CD8-positive, alpha-beta memory T cell (primary cell): Measurements from ENCODE around the gene PSMD3. TPM values are rescaled to one million over a fixed set of nuclear protein-coding genes. Genes with fewer than 3 reads are reported as not detected.

Source experiments
- CTCF ChIA-PET: fragments of 350-600 bp; sonication (Branson Sonifier 250); formaldehyde crosslinking; loops from one replicate; lab custom pipeline; 2021; ENCODE audit warnings: antibody characterized with exemption; lab: Charles Lee
- POLR2A ChIA-PET: fragments of 350-600 bp; sonication (Branson Sonifier 250); formaldehyde crosslinking; loops from one replicate; lab custom pipeline; 2021; ENCODE audit warnings: antibody characterized with exemption; lab: Charles Lee
- DNase-seq, 5 donors: peaks; one replicate each; pipeline versions ENCODE4 v3.0.0 to v3.0.0-alpha.2; 2020 to 2022; ENCODE audit warnings: mixed read lengths in 1 of 5
- H3K27ac ChIP-seq: one replicate; pipeline ENCODE4 v1.7.0; 2013; ENCODE audit warnings: low read depth, mild to moderate bottlenecking, low read length, moderate library complexity
- H3K27me3 ChIP-seq: 2 replicates; pipeline ENCODE4 v1.7.0; 2013; ENCODE audit warnings: low read length, mild to moderate bottlenecking; ENCODE audit not compliant: insufficient read depth, poor library complexity, severe bottlenecking
- H3K36me3 ChIP-seq: 2 replicates; pipeline ENCODE4 v1.7.0; 2013; ENCODE audit warnings: mild to moderate bottlenecking, low read length, moderate library complexity; ENCODE audit not compliant: insufficient read depth
- H3K4me1 ChIP-seq: 2 replicates; pipeline ENCODE4 v1.7.0; 2013; ENCODE audit warnings: mild to moderate bottlenecking, low read length, moderate library complexity; ENCODE audit not compliant: insufficient read depth
- H3K4me3 ChIP-seq: 2 replicates; pipeline ENCODE4 v1.7.0; 2013; ENCODE audit warnings: mild to moderate bottlenecking, low read length
- H3K9me3 ChIP-seq: 2 replicates; pipeline ENCODE4 v1.7.0; 2013; ENCODE audit warnings: mild to moderate bottlenecking, low read length
- H3K27ac Mint-ChIP-seq, 8 donors: one replicate each; pipeline ENCODE4 v1.8.0; 2020 to 2021; ENCODE audit warnings: mixed read lengths in 8 of 8, mild to moderate bottlenecking in 6 of 8, inconsistent platforms in 3 of 8, moderate library complexity in 3 of 8
- H3K27me3 Mint-ChIP-seq, 2 donors: one replicate each; pipeline ENCODE4 v1.8.0; 2020 to 2021; ENCODE audit warnings: mixed read lengths in 2 of 2, mild to moderate bottlenecking in 1 of 2, moderate library complexity in 1 of 2
- H3K36me3 Mint-ChIP-seq, 3 donors: one replicate each; pipeline ENCODE4 v1.8.0; 2020 to 2021; ENCODE audit warnings: mixed read lengths in 3 of 3, inconsistent platforms in 1 of 3, mild to moderate bottlenecking in 1 of 3
- H3K4me1 Mint-ChIP-seq, 3 donors: one replicate each; pipeline ENCODE4 v1.8.0; 2020 to 2021; ENCODE audit warnings: mixed read lengths in 3 of 3, inconsistent platforms in 1 of 3, mild to moderate bottlenecking in 1 of 3
- H3K4me3 Mint-ChIP-seq, 7 donors: one replicate each; pipeline ENCODE4 v1.8.0; 2020 to 2021; ENCODE audit warnings: mixed read lengths in 7 of 7, mild to moderate bottlenecking in 6 of 7, moderate library complexity in 4 of 7, inconsistent platforms in 2 of 7
- H3K9me3 Mint-ChIP-seq, 5 donors: one replicate each; pipeline ENCODE4 v1.8.0; 2020 to 2022; ENCODE audit warnings: mixed read lengths in 5 of 5, mild to moderate bottlenecking in 3 of 5, moderate library complexity in 2 of 5, inconsistent platforms in 1 of 5
- polyA plus RNA-seq: library from polyadenylated mRNA; unstranded; fragments of 300-500 nt; fragmentation: Illumina TruSeq; gene quantifications from one replicate; pipeline ENCODE4 v1.2.3, GENCODE V29; 2021
- total RNA-seq, 2 experiments: library from RNA; stranded (reverse); gene quantifications; one replicate each; pipeline ENCODE4 v1.2.3, GENCODE V29; 2021

The PSMD3 gene
- total and polyA plus RNA-seq, 3 experiments from 2014 or later, result 51.1 to 186 (median 185) TPM

DNA sequence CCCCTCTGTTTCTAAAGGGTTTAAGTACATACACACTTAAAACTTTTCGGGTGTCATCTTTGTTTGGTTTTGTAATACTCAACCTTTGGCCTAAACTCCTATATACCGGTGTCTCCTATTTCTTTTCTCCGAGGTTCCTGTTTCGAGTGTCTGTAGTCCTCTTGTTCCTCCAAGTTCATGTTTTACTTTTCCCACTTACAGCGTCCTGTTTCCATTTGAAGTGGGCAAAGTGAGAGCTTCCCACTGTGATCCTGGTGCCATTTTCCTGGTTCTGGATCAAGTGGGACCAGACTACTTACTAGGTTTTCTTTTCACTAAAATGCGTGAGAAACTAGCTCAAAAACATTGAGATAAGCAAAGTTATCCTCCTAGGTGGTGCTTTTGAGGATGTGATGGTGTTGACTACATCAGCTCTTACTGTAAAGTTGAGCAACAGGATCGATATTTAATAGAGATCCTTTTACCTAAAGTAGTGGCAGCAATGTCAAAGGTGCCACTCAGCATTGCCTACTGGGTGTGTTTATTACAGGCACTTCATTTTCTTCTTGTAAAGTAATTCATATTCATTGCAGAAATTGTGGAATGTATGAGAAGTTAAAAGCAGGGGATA lies 1.3 kb downstream of the PSMD3 start:
- H3K27ac Mint-ChIP-seq, result peak overlapping the region; percentile 90 to 98 (median 95)
- H3K27me3 Mint-ChIP-seq, result peaks cover 4 to 5% of the 10 kb centered on the region in 2 donors
- Histone ChIP-seq H3K27ac (peak overlapping the region; percentile 85), H3K9me3 (no peaks in the 10 kb centered on the region), H3K27me3 (no peaks in the 10 kb centered on the region), H3K4me3 (peak overlapping the region; percentile 64), H3K4me1 (peaks cover 28% of the 10 kb centered on the region), H3K36me3 (peaks cover 27% of the 10 kb centered on the region)
- no peaks in the 10 kb centered on the region for H3K9me3 Mint-ChIP-seq
- peaks cover 36 to 56% (median 55%) of the 10 kb centered on the region in 3 donors for H3K4me1 Mint-ChIP-seq
- H3K36me3 Mint-ChIP-seq, result peaks cover 5 to 49% (median 12%) of the 10 kb centered on the region in 3 donors
- no peak for DNase-seq
- CTCF ChIA-PET, result interaction anchor here (1.7 kb wide), 1 partner anchor 45 kb away, joined by 4 read pairs; no protein-coding TSS in a partner anchor
- peak overlapping the region; percentile 89 to 96 (median 95) for H3K4me3 Mint-ChIP-seq
- POLR2A ChIA-PET, result interaction anchor here (0.6 kb wide), 1 partner anchor 93 kb away, joined by 4 read pairs; no protein-coding TSS in a partner anchor

DNA sequence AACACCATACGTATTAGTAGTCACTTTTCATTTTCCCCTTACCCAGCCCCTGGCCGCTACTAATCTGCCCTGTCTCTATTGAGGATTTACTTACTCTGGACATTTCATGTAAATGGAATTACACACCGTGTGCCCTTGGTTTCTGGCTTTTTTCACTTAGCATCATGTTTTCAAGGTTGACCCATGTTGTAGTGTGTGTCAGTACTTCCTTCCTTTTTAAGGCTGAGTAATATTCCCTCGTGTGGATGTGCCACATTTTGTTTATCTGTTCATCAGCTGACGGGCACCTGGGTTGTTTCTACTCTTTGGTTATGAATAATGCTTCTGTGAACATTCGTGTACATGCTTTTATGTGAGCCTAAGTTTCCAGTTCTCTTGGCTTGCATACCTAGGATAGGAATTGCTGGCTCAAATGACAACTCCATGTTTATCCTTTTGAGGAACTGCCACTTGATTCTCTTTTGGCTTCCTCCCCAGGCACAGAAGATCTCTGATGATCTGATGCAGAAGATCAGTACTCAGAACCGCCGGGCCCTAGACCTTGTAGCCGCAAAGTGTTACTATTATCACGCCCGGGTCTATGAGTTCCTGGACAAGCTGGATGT lies 7.7 kb downstream of the PSMD3 start:
- CTCF ChIA-PET, result interaction anchor here (1.6 kb wide), 1 partner anchor 25 kb away, joined by 5 read pairs; no protein-coding TSS in a partner anchor
- no peaks in the 10 kb centered on the region for H3K27me3 Mint-ChIP-seq
- H3K4me3 ChIP-seq, result no peak overlapping the region

DNA sequence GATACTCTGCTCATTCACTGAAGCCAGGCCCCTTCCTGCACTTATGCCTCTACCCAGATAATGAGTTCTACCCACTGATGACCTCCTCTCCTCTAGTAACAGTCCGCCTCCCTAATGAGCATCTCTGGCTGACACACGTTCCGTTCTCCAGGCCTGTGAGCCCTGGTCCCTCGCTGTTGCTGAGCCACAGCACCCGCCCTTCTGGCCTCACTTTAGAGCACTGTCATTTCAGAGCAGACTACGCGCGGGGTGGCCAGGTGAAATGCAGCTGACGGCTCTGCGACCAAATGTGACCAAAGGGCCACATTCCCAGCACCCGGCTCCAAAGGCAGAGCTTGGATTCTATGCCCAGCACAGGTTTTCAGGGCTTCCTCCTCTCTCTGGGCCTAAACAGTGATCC lies 13.8 kb downstream of the PSMD3 start:
- H3K36me3 ChIP-seq, result peaks cover 74% of the 10 kb centered on the region
- no peak overlapping the region for H3K4me3 Mint-ChIP-seq
- H3K27ac ChIP-seq, result no peak overlapping the region
- no peaks in the 10 kb centered on the region for H3K9me3 ChIP-seq
- H3K4me1 ChIP-seq, result no peaks in the 10 kb centered on the region
- H3K4me3 ChIP-seq, result no peak overlapping the region
- peaks cover 0 to 2% (median 0%) of the 10 kb centered on the region in 3 donors for H3K4me1 Mint-ChIP-seq
- H3K27me3 Mint-ChIP-seq, result no peaks in the 10 kb centered on the region
- POLR2A ChIA-PET, result no interaction called here
- H3K27ac Mint-ChIP-seq, result no peak overlapping the region
- H3K36me3 Mint-ChIP-seq, result peaks cover 10 to 89% (median 35%) of the 10 kb centered on the region in 3 donors
- CTCF ChIA-PET, result no interaction called here
- no peaks in the 10 kb centered on the region for H3K9me3 Mint-ChIP-seq
- no peaks in the 10 kb centered on the region for H3K27me3 ChIP-seq
- no peak for DNase-seq

More for the DNA sequence above, 7.7 kb downstream of the PSMD3 start:
- Histone ChIP-seq H3K27ac (no peak overlapping the region), H3K9me3 (no peaks in the 10 kb centered on the region), H3K36me3 (peaks cover 91% of the 10 kb centered on the region), H3K27me3 (no peaks in the 10 kb centered on the region), H3K4me1 (no peaks in the 10 kb centered on the region)
- no peak overlapping the region for H3K4me3 Mint-ChIP-seq
- peaks cover 10 to 22% (median 20%) of the 10 kb centered on the region in 3 donors for H3K4me1 Mint-ChIP-seq
- POLR2A ChIA-PET, result no interaction called here
- no peaks in the 10 kb centered on the region for H3K9me3 Mint-ChIP-seq
- DNase-seq, result no peak
- no peak overlapping the region for H3K27ac Mint-ChIP-seq
- H3K36me3 Mint-ChIP-seq, result peaks cover 20 to 96% (median 44%) of the 10 kb centered on the region in 3 donors

DNA sequence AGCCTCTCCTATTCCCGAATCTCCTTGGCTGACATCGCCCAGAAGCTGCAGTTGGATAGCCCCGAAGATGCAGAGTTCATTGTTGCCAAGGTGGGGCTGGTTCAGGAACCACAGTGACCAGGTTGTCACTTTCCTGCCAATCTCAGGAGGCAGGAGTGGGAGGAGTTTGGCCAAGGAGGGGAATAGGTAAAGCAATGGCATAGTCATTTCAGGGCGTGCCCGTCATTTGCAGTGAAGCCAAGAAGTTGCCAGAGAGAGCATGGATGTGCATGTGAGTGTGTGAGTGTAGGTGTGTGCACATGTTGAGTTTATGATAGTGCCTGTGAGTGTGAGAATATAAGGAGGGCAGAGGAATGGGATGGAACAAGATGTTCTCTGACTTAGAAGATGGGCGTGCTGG lies 14.8 kb downstream of the PSMD3 start:
- no peaks in the 10 kb centered on the region for H3K27me3 ChIP-seq
- no peak overlapping the region for H3K4me3 ChIP-seq
- Mint-ChIP-seq H3K27ac (peak overlapping the region in 2 of 8 donors; percentile 2 to 3), H3K27me3 (no peaks in the 10 kb centered on the region), H3K4me3 (no peak overlapping the region), H3K36me3 (peaks cover 10 to 79% (median 33%) of the 10 kb centered on the region in 3 donors), H3K9me3 (no peaks in the 10 kb centered on the region), H3K4me1 (peaks cover 0 to 2% (median 0%) of the 10 kb centered on the region in 3 donors)
- ChIA-PET POLR2A (no interaction called here), CTCF (no interaction called here)
- no peak for DNase-seq
- no peak overlapping the region for H3K27ac ChIP-seq
- H3K36me3 ChIP-seq, result peaks cover 64% of the 10 kb centered on the region
- no peaks in the 10 kb centered on the region for H3K4me1 ChIP-seq
- H3K9me3 ChIP-seq, result no peaks in the 10 kb centered on the region

DNA sequence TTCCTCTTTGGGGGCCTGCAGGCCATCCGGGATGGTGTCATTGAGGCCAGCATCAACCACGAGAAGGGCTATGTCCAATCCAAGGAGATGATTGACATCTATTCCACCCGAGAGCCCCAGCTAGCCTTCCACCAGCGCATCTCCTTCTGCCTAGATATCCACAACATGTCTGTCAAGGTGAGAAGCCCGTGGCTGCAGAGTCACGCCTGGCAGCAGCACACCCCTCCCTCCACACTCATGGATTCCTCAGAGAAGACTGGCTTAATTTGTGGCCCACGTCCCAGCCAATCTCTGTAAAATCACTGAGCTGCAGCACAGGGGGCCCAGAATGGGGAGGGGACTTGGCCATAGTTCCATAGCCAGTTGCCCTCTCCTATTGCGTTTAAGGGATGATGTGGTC lies 15.6 kb downstream of the PSMD3 start:
- H3K36me3 ChIP-seq, result peaks cover 57% of the 10 kb centered on the region
- ChIA-PET CTCF (no interaction called here), POLR2A (no interaction called here)
- DNase-seq, result no peak
- Mint-ChIP-seq H3K27ac (no peak overlapping the region), H3K9me3 (no peaks in the 10 kb centered on the region), H3K4me1 (peaks cover 0 to 2% (median 0%) of the 10 kb centered on the region in 3 donors), H3K36me3 (peaks cover 10 to 72% (median 29%) of the 10 kb centered on the region in 3 donors), H3K27me3 (no peaks in the 10 kb centered on the region), H3K4me3 (no peak overlapping the region)
- no peaks in the 10 kb centered on the region for H3K4me1 ChIP-seq
- H3K9me3 ChIP-seq, result no peaks in the 10 kb centered on the region
- H3K27me3 ChIP-seq, result no peaks in the 10 kb centered on the region
- H3K4me3 ChIP-seq, result no peak overlapping the region
- H3K27ac ChIP-seq, result no peak overlapping the region

DNA sequence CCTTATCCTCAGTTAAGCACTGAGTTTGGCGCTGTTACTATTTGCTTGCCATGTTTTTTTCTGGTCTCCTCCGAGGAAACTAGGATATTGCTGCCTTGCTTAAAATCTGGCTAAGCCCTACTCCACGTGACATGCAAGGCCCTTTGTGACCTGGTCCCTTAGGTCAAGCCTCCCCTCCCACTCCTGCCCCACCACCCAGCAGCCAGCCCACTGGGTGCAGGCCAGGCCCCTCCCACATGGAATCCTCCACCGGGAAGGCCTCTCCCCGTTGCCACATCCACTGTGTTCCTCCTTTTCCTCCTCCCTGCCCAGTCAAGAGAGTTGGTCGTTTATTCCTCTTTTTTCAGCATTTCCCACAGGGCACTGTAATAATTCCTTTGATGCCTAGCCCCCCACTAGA lies 16.2 kb downstream of the PSMD3 start:
- no peak for DNase-seq
- Mint-ChIP-seq H3K9me3 (no peaks in the 10 kb centered on the region), H3K36me3 (peaks cover 10 to 66% (median 26%) of the 10 kb centered on the region in 3 donors), H3K4me1 (peaks cover 0 to 2% (median 0%) of the 10 kb centered on the region in 3 donors), H3K27ac (no peak overlapping the region), H3K27me3 (no peaks in the 10 kb centered on the region), H3K4me3 (no peak overlapping the region)
- ChIA-PET POLR2A (interaction anchor here (0.5 kb wide), 1 partner anchor 73 kb away, joined by 3 read pairs; no protein-coding TSS in a partner anchor), CTCF (no interaction called here)
- H3K4me3 ChIP-seq, result no peak overlapping the region
- H3K36me3 ChIP-seq, result peaks cover 51% of the 10 kb centered on the region
- H3K27me3 ChIP-seq, result no peaks in the 10 kb centered on the region
- H3K9me3 ChIP-seq, result no peaks in the 10 kb centered on the region
- no peak overlapping the region for H3K27ac ChIP-seq
- no peaks in the 10 kb centered on the region for H3K4me1 ChIP-seq

DNA sequence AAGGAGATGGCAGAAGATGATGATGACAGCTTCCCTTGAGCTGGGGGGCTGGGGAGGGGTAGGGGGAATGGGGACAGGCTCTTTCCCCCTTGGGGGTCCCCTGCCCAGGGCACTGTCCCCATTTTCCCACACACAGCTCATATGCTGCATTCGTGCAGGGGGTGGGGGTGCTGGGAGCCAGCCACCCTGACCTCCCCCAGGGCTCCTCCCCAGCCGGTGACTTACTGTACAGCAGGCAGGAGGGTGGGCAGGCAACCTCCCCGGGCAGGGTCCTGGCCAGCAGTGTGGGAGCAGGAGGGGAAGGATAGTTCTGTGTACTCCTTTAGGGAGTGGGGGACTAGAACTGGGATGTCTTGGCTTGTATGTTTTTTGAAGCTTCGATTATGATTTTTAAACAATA lies 16.9 kb downstream of the PSMD3 start:
- POLR2A ChIA-PET, result interaction anchor here (0.5 kb wide), 1 partner anchor 74 kb away, joined by 3 read pairs; no protein-coding TSS in a partner anchor
- no peak overlapping the region for H3K27ac Mint-ChIP-seq

DNA sequence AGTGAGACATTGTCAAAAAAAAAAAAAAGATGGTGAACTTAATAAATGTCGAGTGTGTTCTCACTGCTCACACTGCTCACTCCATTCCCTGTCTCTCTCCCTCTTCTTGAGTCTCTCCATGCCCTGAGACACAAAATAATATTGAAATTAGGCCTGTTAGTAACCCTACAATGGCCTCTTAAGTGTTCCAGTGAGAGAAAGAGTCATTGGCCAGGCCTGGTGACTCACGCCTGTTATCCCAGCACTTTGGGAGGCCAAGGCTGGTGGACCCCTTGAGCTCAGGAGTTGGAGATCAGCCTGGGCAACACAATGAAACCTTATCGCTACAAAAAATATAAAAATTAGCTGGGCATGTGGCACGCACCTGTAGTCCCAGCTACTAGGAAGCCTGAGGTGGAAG lies 18.5 kb downstream of the PSMD3 start:
- H3K4me3 ChIP-seq, result no peak overlapping the region
- no peaks in the 10 kb centered on the region for H3K27me3 ChIP-seq
- Mint-ChIP-seq H3K9me3 (no peaks in the 10 kb centered on the region), H3K4me1 (peaks cover 0 to 2% (median 0%) of the 10 kb centered on the region in 3 donors), H3K4me3 (no peak overlapping the region), H3K36me3 (peaks cover 0 to 43% (median 10%) of the 10 kb centered on the region in 3 donors), H3K27me3 (no peaks in the 10 kb centered on the region), H3K27ac (peak overlapping the region in 1 of 8 donors; percentile 51)
- H3K9me3 ChIP-seq, result no peaks in the 10 kb centered on the region
- peaks cover 28% of the 10 kb centered on the region for H3K36me3 ChIP-seq
- no peak for DNase-seq
- CTCF ChIA-PET, result interaction anchor here (0.8 kb wide), 1 partner anchor 14 kb away, joined by 4 read pairs; no protein-coding TSS in a partner anchor
- no peaks in the 10 kb centered on the region for H3K4me1 ChIP-seq
- H3K27ac ChIP-seq, result no peak overlapping the region
- POLR2A ChIA-PET, result no interaction called here

More for the DNA sequence above, 16.9 kb downstream of the PSMD3 start:
- Histone ChIP-seq H3K4me1 (no peaks in the 10 kb centered on the region), H3K27ac (no peak overlapping the region), H3K9me3 (no peaks in the 10 kb centered on the region), H3K36me3 (peaks cover 43% of the 10 kb centered on the region), H3K4me3 (no peak overlapping the region), H3K27me3 (no peaks in the 10 kb centered on the region)
- H3K27me3 Mint-ChIP-seq, result no peaks in the 10 kb centered on the region
- CTCF ChIA-PET, result no interaction called here
- no peak overlapping the region for H3K4me3 Mint-ChIP-seq
- H3K36me3 Mint-ChIP-seq, result peaks cover 10 to 58% (median 24%) of the 10 kb centered on the region in 3 donors
- no peaks in the 10 kb centered on the region for H3K9me3 Mint-ChIP-seq
- no peak for DNase-seq
- peaks cover 0 to 2% (median 0%) of the 10 kb centered on the region in 3 donors for H3K4me1 Mint-ChIP-seq
